Esophagus (tissue), 2 donors: ENCODE data around the gene PCDHA5. TPM values are rescaled to one million over a fixed set of nuclear protein-coding genes. Genes with fewer than 3 reads are reported as not detected.
"Not testable (repeated sequence)": the region's sequence is repeated elsewhere in the genome, so short reads cannot be mapped to it uniquely, and the experiment has no call there.

Source experiments
- H3K27ac ChIP-seq, 2 donors: one replicate each; pipeline ENCODE4 v1.5.1; 2013; ENCODE audit warnings: low read depth in 2 of 2, mild to moderate bottlenecking in 2 of 2, inconsistent platforms in 1 of 2, low read length in 1 of 2, moderate library complexity in 1 of 2
- H3K27me3 ChIP-seq, 2 donors: one replicate each; pipeline ENCODE4 v1.6.1; 2013; ENCODE audit warnings: low read length in 2 of 2, control low read depth in 1 of 2, mild to moderate bottlenecking in 1 of 2; ENCODE audit not compliant: insufficient read depth in 2 of 2, control insufficient read depth in 1 of 2
- H3K36me3 ChIP-seq, 2 donors: one replicate each; pipeline ENCODE4 v1.6.1; 2013; ENCODE audit warnings: low read length in 1 of 2; ENCODE audit not compliant: control insufficient read depth in 2 of 2, insufficient read depth in 2 of 2
- H3K4me1 ChIP-seq, 2 donors: one replicate each; pipeline ENCODE4 v1.6.1; 2013; ENCODE audit warnings: low read length in 1 of 2; ENCODE audit not compliant: control insufficient read depth in 2 of 2, insufficient read depth in 2 of 2
- H3K4me3 ChIP-seq, 2 donors: one replicate each; pipeline ENCODE4 v1.5.1; 2013; ENCODE audit warnings: low read length in 2 of 2, mild to moderate bottlenecking in 2 of 2, low read depth in 1 of 2, moderate library complexity in 1 of 2
- H3K9me3 ChIP-seq, 2 donors: one replicate each; pipeline ENCODE4 v1.6.1; 2013; ENCODE audit warnings: mild to moderate bottlenecking in 2 of 2, low read depth in 1 of 2, low read length in 1 of 2, moderate library complexity in 1 of 2; ENCODE audit not compliant: control insufficient read depth in 2 of 2, insufficient read depth in 1 of 2
- WGBS, 2 donors: extraction: QIAGEN DNeasy Blood & Tissue Kit; methylation state at CpG; one replicate each; pipeline ENCODE4 v1.1.7; 2013; 5-methylcytosine and 5-hydroxymethylcytosine counted together
- polyA plus RNA-seq, 2 donors: library from polyadenylated mRNA; stranded (reverse); fragments of 200-250 nt; gene quantifications; one replicate each; pipeline ENCODE4 v1.2.3, GENCODE V29; 2013
- donor health status: healthy with polysubstance abuse.
- donor health status: Bipolar disorder and iron deficiency.

Gene PCDHA5
- polyA plus RNA-seq: under 1 TPM in 1 of 2 donors, not detected in 1; 0.04 TPM

GRCh38 chr5:140821375-140822280, at the start of gene PCDHA5:
PCDHA5 (plus strand) TSS chr5:140821613.
- H3K4me1 ChIP-seq: no peaks in the 10 kb centered on the region
- no peaks in the 10 kb centered on the region for H3K36me3 ChIP-seq
- H3K4me3 ChIP-seq: no peak within 1 kb of the TSS
- WGBS, 2 donors: 29 to 34% methylated on average over 39 of the region's 39 CpGs
- H3K9me3 ChIP-seq: peaks cover 18 to 19% of the 10 kb centered on the region in 2 donors
- no peaks in the 10 kb centered on the region for H3K27me3 ChIP-seq
- no peak within 1 kb of the TSS for H3K27ac ChIP-seq

GRCh38 chr5:140780512-140780911, 40.9 kb upstream of the PCDHA5 start:
- Histone ChIP-seq H3K27ac (no peak overlapping the region), H3K9me3 (peaks cover 15 to 18% of the 10 kb centered on the region in 2 donors), H3K36me3 (no peaks in the 10 kb centered on the region), H3K27me3 (no peaks in the 10 kb centered on the region), H3K4me1 (no peaks in the 10 kb centered on the region), H3K4me3 (no peak overlapping the region)
- 87 to 90% methylated on average over 1 of the region's 1 CpG for WGBS, 2 donors

- Histone ChIP-seq H3K4me3 (no peak within 1 kb of the TSS), H3K4me1 (no peaks in the 10 kb centered on the region), H3K36me3 (no peaks in the 10 kb centered on the region), H3K27ac (no peak within 1 kb of the TSS), H3K27me3 (no peaks in the 10 kb centered on the region), H3K9me3 (peaks cover 25 to 34% of the 10 kb centered on the region in 2 donors)
- WGBS, 2 donors: 22 to 25% methylated on average over 29 of the region's 29 CpGs
Observed at GRCh38 chr5:140785905-140786686, 35.3 kb upstream of the PCDHA5 start, which contains the start of gene PCDHA1. PCDHA1 (plus strand) TSS chr5:140786140.

- H3K9me3 ChIP-seq: peaks cover 25 to 31% of the 10 kb centered on the region in 2 donors
- H3K27me3 ChIP-seq, H3K27ac ChIP-seq, H3K4me1 ChIP-seq, H3K36me3 ChIP-seq, H3K4me3 ChIP-seq: not testable (repeated sequence)
- WGBS, 2 donors: 51% methylated on average over 44 of the region's 44 CpGs
Observed at GRCh38 chr5:140787422-140787821, 34.0 kb upstream of the PCDHA5 start.

- 41 to 45% methylated on average over 69 to 70 of the region's 70 CpGs for WGBS, 2 donors
- not testable (repeated sequence) for H3K27ac ChIP-seq, H3K4me3 ChIP-seq, H3K27me3 ChIP-seq, H3K4me1 ChIP-seq, H3K36me3 ChIP-seq
- H3K9me3 ChIP-seq: peaks cover 24 to 28% of the 10 kb centered on the region in 2 donors
Observed at GRCh38 chr5:140787849-140788504, 33.4 kb upstream of the PCDHA5 start.

- Histone ChIP-seq H3K4me3 (no peak overlapping the region), H3K9me3 (peaks cover 21 to 34% of the 10 kb centered on the region in 2 donors), H3K36me3 (no peaks in the 10 kb centered on the region), H3K4me1 (no peaks in the 10 kb centered on the region), H3K27ac (no peak overlapping the region), H3K27me3 (no peaks in the 10 kb centered on the region)
- 31 to 32% methylated on average over 2 of the region's 2 CpGs for WGBS, 2 donors
Observed at GRCh38 chr5:140791089-140791488, 30.3 kb upstream of the PCDHA5 start.

GRCh38 chr5:140794595-140795258, 26.7 kb upstream of the PCDHA5 start, which contains the start of gene PCDHA2:
PCDHA2 (plus strand) TSS chr5:140794852.
- no peaks in the 10 kb centered on the region for H3K4me1 ChIP-seq
- H3K36me3 ChIP-seq: no peaks in the 10 kb centered on the region
- no peak within 1 kb of the TSS for H3K27ac ChIP-seq
- H3K4me3 ChIP-seq: no peak within 1 kb of the TSS
- H3K27me3 ChIP-seq: no peaks in the 10 kb centered on the region
- H3K9me3 ChIP-seq: peaks cover 12 to 20% of the 10 kb centered on the region in 2 donors
- WGBS, 2 donors: 24 to 28% methylated on average over 27 of the region's 27 CpGs

GRCh38 chr5:140795259-140795641, 26.2 kb upstream of the PCDHA5 start:
- no peak overlapping the region for H3K27ac ChIP-seq
- H3K36me3 ChIP-seq: no peaks in the 10 kb centered on the region
- WGBS, 2 donors: 23% methylated on average over 15 of the region's 15 CpGs
- no peaks in the 10 kb centered on the region for H3K4me1 ChIP-seq
- H3K4me3 ChIP-seq: no peak overlapping the region
- peaks cover 12 to 20% of the 10 kb centered on the region in 2 donors for H3K9me3 ChIP-seq
- no peaks in the 10 kb centered on the region for H3K27me3 ChIP-seq
